Stimulated activated CD8-positive, alpha-beta memory T cell treated with anti-CD3 and anti-CD28 coated beads, Interleukin-12 subunit alpha, Interleukin-12 subunit beta, amount 100 ng/mL, for 1 hour (primary cell): ENCODE measurements around the gene NUP214.

Source experiments
- DNase-seq: peaks from one replicate; pipeline ENCODE4 v3.0.0-alpha.2; 2020; ENCODE audit warnings: low read depth

The NUP214 gene

GRCh38 chr9:131277287-131277909 lies 152.0 kb downstream of the NUP214 start:
- no peak for DNase-seq

DNA sequence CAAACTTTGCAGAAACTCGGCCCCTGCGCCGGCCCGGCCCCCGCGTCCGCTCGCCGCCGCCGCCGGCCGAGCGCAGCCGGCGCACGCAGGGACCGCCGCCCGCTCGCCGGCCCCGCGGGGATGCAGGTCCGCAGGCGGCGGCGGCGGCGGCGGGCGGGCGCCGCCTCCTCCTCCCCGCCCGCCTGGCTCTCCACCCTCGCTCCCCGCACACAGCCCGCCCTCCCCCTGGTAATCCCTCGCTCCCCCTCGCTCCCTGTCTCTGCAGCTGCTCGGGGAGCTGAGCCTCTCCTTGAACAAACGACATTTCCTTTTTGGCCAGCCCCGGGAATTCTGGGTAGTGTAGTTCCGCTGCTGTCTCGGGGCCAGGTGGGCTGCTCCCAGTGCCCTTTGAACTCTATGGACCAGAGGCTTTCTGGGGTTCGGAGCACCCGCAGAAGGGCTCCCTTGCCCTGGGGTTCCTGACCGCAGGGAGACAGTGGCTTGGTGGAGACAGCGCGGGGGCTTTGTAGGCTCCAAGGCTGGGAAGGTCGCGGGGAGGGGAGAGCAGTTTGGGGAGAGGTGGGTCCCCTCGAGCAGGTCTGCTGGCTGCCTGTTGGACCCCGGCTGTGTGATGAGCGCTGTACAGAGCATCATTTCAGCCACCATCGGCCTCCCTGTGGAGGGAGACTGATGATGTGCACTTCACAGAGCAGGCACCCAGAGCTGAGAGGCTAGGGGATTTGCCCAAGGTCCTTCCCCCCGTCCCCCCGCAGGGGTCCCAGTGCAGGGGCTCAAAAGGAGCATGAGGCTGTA lies 152.7 kb downstream of the NUP214 start:
- peak; percentile 53 for DNase-seq

GRCh38 chr9:131278702-131279111 lies 153.3 kb downstream of the NUP214 start:
- no peak for DNase-seq

DNA sequence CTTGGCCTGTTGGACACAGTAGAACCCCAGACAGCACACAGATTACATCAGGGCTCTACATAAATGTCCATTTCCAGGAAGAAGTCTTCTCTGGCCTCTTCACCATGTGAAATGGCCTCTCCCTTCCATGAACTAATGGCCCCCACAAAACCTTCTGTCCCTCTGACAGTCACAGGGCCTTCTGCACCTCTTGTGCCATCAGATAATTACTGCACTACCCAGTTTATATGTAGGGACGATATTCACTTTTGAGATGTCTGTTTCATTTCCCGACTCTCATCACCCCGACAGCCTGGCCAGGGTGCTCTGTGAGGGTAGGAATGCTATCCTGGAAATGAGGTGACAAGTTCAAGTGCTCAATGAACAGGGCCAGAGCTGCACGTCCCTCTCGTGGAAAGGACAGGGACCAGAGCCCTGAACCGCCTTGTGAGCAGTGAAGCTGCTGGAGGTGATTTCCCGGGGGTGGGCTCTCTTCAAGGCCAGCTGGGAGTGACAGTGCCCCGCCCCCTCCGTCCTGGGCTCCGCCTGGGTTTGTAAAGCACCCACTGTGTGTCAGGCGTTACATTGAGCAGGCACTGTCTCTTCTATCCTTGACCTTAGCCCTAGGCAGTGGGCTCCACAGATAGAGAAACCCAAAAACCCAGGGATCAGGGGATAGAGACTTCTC lies 153.9 kb downstream of the NUP214 start:
- no peak for DNase-seq

- no peak for DNase-seq
Observed at GRCh38 chr9:131279863-131280570, 154.6 kb downstream of the NUP214 start.

DNA sequence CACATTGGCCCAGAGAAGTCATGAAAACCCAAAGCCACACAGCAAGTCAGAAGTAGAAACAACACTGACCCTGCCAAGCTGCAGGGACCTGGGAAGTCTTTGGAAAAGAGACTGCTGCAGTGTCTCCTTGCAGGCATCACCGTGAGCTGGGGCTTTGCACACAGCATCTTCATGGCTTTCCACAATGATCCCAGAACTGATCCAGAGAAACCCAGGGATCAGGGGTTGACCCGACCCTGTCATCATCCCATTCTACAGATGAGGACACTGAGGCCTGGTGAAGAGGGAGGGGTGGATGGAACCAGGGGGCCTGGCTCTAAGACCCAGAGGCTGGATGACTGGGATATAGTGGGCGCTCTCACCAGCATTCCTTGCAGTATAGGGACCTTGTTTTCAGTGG lies 155.3 kb downstream of the NUP214 start:
- DNase-seq = no peak

DNA sequence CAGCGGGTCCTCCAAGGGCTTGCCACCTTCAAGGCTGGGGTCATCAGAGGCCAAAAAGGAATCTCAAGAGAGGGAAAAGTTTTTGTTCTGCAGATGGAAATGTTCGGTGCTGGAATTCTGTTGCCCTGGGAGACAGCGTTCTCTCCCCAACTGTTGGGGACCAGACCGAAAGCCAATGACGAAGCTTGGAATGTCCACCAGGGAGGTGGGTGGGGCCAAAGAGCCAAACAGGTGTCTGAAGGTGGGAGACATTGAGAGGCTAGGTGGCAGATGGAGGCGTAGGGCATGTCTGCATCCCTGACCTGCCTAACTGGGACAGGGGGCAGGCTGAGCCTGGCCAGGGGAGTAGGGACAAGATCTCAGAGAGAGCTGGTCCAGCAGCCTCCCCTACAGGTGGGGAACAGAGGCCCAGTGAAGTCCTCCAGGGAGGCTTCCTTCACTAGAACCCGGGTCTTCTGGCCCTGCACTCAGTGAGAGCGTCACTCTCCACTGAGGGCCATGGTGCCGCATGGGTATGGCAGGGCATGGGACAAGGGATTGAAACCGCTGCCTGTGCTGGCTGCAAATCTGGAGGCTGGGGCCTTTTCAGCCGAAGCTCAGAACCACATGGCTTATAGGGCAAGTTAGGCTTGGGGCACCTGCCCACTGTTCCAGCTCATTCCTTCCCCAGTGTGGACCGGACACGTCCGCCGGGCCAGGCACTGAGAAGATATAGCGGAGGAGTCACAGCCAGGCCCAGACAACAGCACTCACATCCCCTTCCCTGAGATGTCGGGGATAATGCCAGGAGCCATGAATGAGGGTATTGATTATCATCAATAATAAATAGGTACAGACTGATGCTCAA lies 156.0 kb downstream of the NUP214 start:
- DNase-seq = no peak

DNA sequence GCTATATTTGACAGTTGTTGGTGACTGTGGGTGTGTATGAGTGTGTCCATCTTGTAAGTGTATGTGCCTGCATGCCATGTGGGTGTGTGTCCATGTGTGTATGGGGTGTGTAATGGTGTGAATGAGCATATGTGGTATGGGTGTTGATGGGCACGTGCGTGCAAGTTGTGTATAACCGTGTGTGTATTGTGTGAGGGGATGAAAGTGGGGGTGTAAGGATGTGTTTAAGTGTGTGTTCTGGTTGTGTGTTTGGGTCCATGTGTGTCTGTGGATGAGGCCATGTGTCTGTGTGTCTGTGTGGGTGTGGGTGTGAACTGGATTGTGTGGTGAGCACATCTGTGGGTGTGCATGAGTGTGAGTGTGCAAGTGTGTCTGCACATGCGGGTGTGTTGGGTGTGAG lies 156.8 kb downstream of the NUP214 start:
- DNase-seq = no peak

GRCh38 chr9:131282688-131283422 lies 157.5 kb downstream of the NUP214 start:
- DNase-seq = no peak
